Endometrial microvascular endothelial cells (primary cell): Measurements from ENCODE around the gene MST1. TPM values are rescaled to one million over a fixed set of nuclear protein-coding genes. Genes with fewer than 3 reads are reported as not detected.
"Not testable (repeated sequence)": the region's sequence is repeated elsewhere in the genome, so short reads cannot be mapped to it uniquely, and the experiment has no call there.

Experiments used
- in situ Hi-C: cut with HindIII; loops from 2 replicates; pipeline ENCODE4 v1.10.0; 2017; ENCODE audit warnings: low sequenced_read_pairs, low pct_unique_long_range_greater_than_20kb; ENCODE audit errors: inconsistent ontology term
- total RNA-seq: library from RNA; depleted of rRNA; stranded (reverse); fragments of >200 nt; gene quantifications from one replicate; pipeline ENCODE4 v1.2.3, GENCODE V29; 2015; ENCODE audit errors: inconsistent ontology term

MST1 gene
- total RNA-seq, 1 donor from 2014 or later, result 1.1 TPM

- in situ Hi-C loops, result not testable (repeated sequence)
Measured at GRCh38 chr3:49686346-49686745, 2.9 kb downstream of the MST1 start.

DNA sequence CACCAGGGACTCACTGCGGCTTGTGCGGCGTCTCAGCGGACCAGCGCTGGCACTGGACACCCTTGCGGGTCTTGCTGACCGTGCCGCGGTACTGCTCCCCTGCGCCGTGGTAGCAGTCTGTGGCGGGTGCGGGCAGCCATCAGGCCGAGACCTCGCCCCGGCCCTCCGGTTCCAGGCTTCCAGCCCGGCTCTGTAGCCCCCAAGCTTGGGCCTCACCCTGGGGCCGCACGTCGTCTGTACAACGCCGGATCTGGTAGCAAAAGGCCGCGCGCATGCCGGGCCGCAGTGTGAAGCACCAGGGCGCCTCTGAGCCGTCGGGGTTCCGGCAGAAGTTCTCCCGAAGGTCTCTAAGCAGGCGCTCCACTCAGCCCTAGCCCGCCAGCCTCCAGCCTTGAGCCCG lies 3.4 kb downstream of the MST1 start:
- in situ Hi-C loops, result not testable (repeated sequence)

GRCh38 chr3:49685103-49685502 lies 4.2 kb downstream of the MST1 start:
- in situ Hi-C loops, result not testable (repeated sequence)

DNA sequence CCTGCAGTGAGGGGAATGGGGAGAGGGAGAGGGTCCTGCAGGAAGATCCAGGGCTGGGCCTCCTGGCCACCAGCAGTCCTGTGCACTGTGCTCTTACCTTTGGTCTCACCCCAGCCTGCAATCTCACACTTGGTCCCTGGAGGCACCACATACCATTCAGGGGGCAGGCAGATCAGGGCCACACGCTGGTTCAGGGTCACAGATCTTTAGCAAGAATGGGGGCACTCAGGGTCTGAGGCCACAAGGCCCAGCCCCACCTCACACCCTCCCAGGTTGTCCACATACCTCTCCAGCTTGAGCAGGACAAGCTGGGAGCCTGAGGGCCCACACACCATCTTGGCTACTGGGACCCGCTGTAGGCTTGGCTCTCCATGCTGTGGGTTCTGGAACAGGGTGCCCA lies 4.8 kb downstream of the MST1 start:
- in situ Hi-C loops, result not testable (repeated sequence)

DNA sequence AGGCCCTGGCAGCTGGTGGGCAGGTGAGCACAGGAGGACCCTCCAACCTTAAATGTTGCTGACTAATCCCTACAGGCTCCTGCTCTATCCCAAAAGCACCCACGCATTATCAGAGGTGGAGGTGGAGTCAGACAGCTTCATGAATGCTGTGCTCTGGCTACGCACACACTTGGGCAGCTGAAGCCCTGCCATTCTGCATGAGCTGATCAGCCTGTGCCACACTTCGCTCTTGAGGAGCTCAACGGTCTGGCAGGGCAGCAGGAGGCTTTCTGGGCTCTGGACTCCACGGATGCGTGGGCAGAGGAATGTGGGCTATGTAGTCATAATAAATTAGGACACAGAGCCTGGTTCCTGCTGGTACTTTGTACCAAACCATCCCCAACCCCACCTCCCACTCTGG lies 6.1 kb downstream of the MST1 start:
- in situ Hi-C loops, result no loop called here

- in situ Hi-C loops, result no loop called here
Measured at GRCh38 chr3:49681543-49681942, 7.7 kb downstream of the MST1 start.

DNA sequence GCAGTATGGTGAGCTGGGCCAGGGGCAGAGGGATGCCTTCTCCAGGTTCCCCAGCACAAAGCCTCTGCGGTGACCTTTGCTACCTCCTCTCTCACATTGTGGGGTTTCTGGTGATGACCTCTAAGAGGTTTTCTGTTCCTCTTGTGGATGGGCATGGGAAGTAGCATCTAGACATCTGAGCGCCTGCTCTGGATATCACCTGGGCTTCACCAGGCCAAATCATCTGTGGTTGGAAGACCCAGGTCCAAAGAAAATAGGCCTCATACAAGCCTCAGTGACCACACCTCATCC lies 8.1 kb downstream of the MST1 start:
- in situ Hi-C loops, result no loop called here

GRCh38 chr3:49680493-49681231 lies 8.6 kb downstream of the MST1 start:
- in situ Hi-C loops, result no loop called here

GRCh38 chr3:49675912-49676311 lies 13.4 kb downstream of the MST1 start:
- in situ Hi-C loops, result no loop called here

DNA sequence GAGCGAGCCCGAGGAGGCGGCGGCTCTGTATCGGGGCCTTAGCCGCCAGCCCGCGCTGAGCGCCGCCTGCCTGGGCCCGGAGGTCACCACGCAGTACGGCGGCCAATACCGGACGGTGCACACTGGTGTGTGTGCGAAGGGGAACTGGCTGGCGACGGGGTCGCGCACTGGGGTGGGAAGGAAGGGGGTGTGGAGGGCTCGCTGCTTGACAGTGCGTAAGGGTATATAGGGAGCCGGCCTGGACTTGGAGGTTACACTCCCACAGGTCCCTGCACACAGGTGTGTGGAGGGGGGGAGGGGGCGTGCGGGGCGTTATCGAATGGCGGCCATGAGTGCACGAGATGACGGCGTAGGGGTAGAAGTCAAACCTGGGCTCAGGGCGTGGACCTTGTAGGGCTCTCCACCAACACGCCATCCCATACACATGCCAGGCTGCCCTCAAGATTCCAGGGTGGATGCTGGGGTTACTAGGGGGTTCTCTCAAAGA lies 14.7 kb downstream of the MST1 start:
- in situ Hi-C loops, result no loop called here

GRCh38 chr3:49673715-49674496 lies 15.4 kb downstream of the MST1 start, which contains the start of gene APEH:
Gene APEH, plus strand, starts transcription at chr3:49674351. Its CDS starts 51 bp downstream, at chr3:49674402.
- in situ Hi-C loops, result no loop called here

- in situ Hi-C loops, result no loop called here
Measured at GRCh38 chr3:49673121-49673714, 16.1 kb downstream of the MST1 start.

DNA sequence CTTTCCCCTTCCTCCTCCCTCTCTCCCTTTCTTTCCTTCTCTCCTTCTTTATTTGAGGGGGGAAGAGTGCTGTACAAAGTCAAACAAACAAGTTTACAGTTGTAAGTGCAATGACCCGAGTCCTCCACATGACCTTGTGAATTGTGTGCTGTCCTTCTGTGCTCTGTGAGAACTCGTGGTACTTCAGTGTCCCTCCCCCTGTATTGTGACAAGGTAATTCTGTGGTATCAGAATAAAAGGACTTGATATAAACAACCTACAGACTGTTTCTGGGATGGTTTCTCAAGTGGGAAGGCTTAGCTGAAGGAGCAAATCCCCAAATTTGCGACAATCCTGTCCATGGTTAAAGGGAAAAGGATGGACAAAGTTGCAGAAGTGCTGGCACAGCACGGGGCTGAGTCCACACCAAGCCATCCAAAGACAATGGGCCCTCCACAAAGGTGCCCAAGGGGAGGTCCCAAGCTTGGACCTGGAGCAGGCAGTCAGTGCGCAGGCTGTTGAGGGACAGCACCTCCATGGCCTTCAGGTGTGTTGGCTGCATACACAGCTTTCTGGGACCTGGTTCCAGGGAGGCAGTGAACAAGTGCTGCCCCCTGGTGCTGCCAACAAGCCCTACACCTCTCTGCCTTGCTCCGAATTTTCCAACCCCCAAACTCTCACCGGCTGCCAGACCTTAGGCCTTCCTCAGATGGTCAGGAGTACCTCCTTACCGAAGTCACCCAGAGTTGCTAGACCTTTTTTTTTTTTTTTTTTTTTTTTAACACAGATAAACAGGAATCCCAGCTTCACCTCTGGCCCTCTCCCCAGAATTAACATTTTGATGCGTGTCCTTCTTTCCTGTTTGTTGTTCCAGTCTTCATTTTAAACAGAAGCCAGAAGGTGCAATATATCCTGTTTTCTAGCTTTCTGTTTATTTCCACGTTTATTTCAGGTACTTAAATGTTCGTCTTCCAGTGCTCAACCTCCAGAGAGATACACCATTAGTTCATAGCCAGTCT lies 17.7 kb downstream of the MST1 start:
- in situ Hi-C loops, result no loop called here

DNA sequence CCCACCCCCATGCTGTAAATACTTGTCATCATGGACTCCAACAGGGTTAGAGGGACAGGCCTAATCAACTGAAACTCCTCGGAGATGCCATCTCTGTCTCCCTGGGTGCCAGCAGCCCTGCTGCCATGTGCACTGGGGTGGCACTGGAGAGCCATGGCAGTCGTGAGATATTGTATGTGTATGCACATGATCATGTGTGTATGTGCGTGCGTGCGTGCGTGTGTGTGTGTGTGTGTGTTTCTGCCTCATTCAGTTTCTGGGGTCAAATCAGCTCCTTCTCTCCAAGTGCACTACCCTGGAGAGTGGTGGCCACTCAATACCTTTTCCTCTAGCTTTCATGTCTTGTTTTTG lies 18.4 kb downstream of the MST1 start:
- in situ Hi-C loops, result no loop called here

- in situ Hi-C loops, result no loop called here
Measured at GRCh38 chr3:49669352-49669751, 19.9 kb downstream of the MST1 start.

DNA sequence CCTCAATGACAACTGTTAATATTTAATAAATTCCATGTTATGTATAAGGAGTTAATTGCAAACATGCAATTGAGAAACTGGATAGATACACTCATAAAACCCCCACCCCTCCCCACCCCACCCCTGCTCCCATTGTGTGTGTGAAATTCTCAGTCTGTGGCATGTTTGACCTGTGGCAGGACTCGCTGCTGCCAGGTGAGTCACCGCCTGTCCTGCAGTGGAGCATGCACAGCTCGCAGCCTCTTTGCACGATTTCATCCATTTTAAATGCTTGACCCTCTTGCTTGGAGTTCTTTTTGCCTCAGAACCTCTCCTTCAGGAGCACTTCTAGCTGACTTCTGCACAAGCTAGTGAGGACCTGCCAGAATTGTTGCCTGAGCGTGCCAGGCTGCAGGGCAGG lies 20.4 kb downstream of the MST1 start:
- in situ Hi-C loops, result no loop called here

- in situ Hi-C loops, result no loop called here
Measured at GRCh38 chr3:49668414-49668797, 20.9 kb downstream of the MST1 start.

DNA sequence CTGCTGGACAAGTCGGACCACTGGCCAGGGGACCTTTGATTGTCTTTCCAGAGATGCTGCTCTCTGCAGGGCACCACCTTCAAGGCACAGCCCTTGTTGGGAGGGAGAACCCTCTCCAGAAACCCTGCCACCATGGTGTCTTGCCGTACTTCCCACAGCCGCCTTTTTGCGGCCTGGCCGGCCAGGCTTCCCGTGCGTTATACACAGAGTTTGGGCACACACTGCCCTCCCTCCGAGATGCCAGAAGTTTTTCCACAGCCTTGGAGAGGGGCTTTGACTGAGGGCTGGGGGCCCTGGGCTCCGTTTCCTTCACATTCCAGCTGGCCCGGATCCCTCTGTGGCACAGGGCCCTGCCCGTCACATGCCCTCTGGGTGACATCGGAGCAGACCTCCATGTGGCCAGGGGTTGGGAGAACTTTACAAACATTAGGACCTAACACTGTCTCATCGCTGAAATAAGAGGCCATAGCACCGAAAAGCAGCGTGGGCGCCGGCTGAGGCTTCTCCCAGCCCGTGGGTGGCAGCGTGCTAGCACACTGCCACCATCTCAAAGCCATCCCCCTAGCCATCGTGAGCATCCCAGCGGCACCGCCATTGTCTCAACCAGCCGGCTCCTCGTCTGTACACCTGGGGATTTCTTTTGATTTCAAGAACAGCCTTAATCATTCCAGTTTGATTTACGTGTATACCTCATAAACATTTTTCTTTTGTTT lies 21.4 kb downstream of the MST1 start:
- in situ Hi-C loops, result no loop called here
